ENCODE measurements around the gene KCNK10.

DNA sequence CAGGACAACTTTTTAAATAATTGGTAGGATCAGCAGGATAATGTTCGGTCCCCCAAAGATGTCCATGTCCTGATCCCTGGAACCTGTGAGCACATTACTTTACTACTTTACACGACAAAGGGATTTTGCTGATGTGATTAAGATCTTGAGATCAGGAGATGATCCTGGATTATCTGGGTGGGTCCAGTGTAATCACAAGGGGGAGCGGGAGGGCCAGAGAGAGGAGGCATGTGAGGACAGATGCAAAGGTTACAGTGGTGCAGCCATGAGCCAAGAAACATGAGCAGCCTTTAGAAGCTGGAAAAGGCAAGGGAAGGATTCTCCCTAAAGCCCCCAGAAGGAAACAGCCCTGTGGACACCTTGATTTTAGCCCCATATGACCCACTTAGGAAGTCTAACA lies 33.1 kb downstream of the KCNK10 start:
- TF ChIP-seq CTCF (IDR thresholded peaks at IDR 0.05) = no peak
- no peak for TF ChIP-seq POLR2A (IDR thresholded peaks at IDR 0.05)
- no peak for TF ChIP-seq POLR2AphosphoS5 (IDR thresholded peaks at IDR 0.05)
- TF ChIP-seq EP300 (IDR thresholded peaks at IDR 0.05) = no peak

Measured in gastroesophageal sphincter (tissue), 3 donors.